H1 (cell line): Measurements from ENCODE around the gene CHAT. TPM values are rescaled to one million over a fixed set of nuclear protein-coding genes. Genes with fewer than 3 reads are reported as not detected.
A peak's percentile ranks its signal among the peaks of the same experiment; 100 is the strongest.

Experiments used
- CTCF ChIA-PET: fragments of 300-600 bp; sonication (Branson Sonifier 250); formaldehyde crosslinking; loops from one replicate; lab custom pipeline; 2021; ENCODE audit not compliant: partially characterized antibody; lab: Charles Lee
- POLR2A ChIA-PET: fragments of 300-600 bp; sonication (Branson Sonifier 250); formaldehyde crosslinking; loops from one replicate; lab custom pipeline; 2021; ENCODE audit warnings: inconsistent platforms; ENCODE audit not compliant: partially characterized antibody; lab: Charles Lee
- DNase-seq, 2 experiments: peaks; one replicate each; pipeline versions ENCODE4 v3.0.0 to v3.0.0-alpha.2; 2010 to 2022; ENCODE audit warnings: low spot score in 2 of 2, low read depth in 1 of 2, mixed read lengths in 1 of 2
- FAIRE-seq: peaks from 2 replicates; lab custom pipeline; 2011; peaks lifted over from hg19 to GRCh38; lab: Jason Lieb, UNC
- H2AFZ ChIP-seq: 2 replicates; pipeline ENCODE4 v1.8.1; 2012; ENCODE audit warnings: low read length, inconsistent platforms
- H2AK5ac ChIP-seq: 2 replicates; pipeline ENCODE4 v1.6.1; 2013; ENCODE audit warnings: low read depth, low read length
- H2BK120ac ChIP-seq: replicated peaks from 2 replicates; pipeline ENCODE3; 2013; ENCODE audit warnings: low read depth, low read length, inconsistent platforms
- H2BK12ac ChIP-seq: 2 replicates; pipeline ENCODE4 v1.6.1; 2013; ENCODE audit warnings: low read depth, low read length
- H2BK15ac ChIP-seq: 2 replicates; pipeline ENCODE4 v1.6.1; 2013; ENCODE audit warnings: low read length
- H2BK20ac ChIP-seq: 2 replicates; pipeline ENCODE4 v1.6.1; 2013; ENCODE audit warnings: low read length
- H2BK5ac ChIP-seq: 2 replicates; pipeline ENCODE4 v1.6.1; 2013; ENCODE audit warnings: low read depth, low read length
- H3K14ac ChIP-seq: 2 replicates; pipeline ENCODE4 v1.6.1; 2013; ENCODE audit warnings: inconsistent platforms; ENCODE audit not compliant: insufficient read length
- H3K18ac ChIP-seq: 2 replicates; pipeline ENCODE4 v1.6.1; 2013; ENCODE audit warnings: low read length; ENCODE audit errors: extremely low read depth
- H3K23ac ChIP-seq: 2 replicates; pipeline ENCODE4 v1.6.1; 2013; ENCODE audit warnings: inconsistent platforms; ENCODE audit not compliant: insufficient read length
- H3K23me2 ChIP-seq: 2 replicates; pipeline ENCODE4 v1.6.1; 2013; ENCODE audit warnings: low read depth, low read length
- H3K27ac ChIP-seq: 2 replicates; pipeline ENCODE4 v1.6.1; 2011; ENCODE audit warnings: low read depth, low read length, inconsistent platforms
- H3K27me3 ChIP-seq, 4 experiments: replicated peaks in 1 of 4; 1 replicate in 1 of 4; 2 replicates in 3 of 4; pipeline versions ENCODE4 v1.6.1 to v1.8.1; 2011 to 2013; ENCODE audit warnings: low read length in 3 of 4, mild to moderate bottlenecking in 3 of 4, inconsistent platforms in 2 of 4, mixed read lengths in 2 of 4, moderate library complexity in 1 of 4; ENCODE audit not compliant: control insufficient read depth in 3 of 4, insufficient read depth in 3 of 4; ENCODE audit errors: extremely low read depth in 1 of 4
- H3K36me3 ChIP-seq, 4 experiments: 2 replicates each; pipeline versions ENCODE4 v1.6.1 to v1.8.1; 2011 to 2013; ENCODE audit warnings: mild to moderate bottlenecking in 4 of 4, low read length in 3 of 4, moderate library complexity in 2 of 4, control low read depth in 1 of 4, inconsistent platforms in 1 of 4; ENCODE audit not compliant: insufficient read depth in 4 of 4, control insufficient read depth in 2 of 4
- H3K4ac ChIP-seq: replicated peaks from 2 replicates; pipeline ENCODE3; 2013; ENCODE audit warnings: low read length, low read depth, mixed read lengths, inconsistent platforms; ENCODE audit not compliant: insufficient read length
- H3K4me1 ChIP-seq, 4 experiments: replicated peaks in 1 of 4; 1 replicate in 1 of 4; 2 replicates in 3 of 4; pipeline versions ENCODE4 v1.6.1 to v1.8.1; 2011 to 2013; ENCODE audit warnings: low read length in 3 of 4, inconsistent platforms in 2 of 4, mixed read lengths in 1 of 4; ENCODE audit not compliant: insufficient read depth in 4 of 4, control insufficient read depth in 3 of 4
- H3K4me2 ChIP-seq, 2 experiments: 2 replicates each; pipeline versions ENCODE4 v1.6.1 to v1.8.1; 2011 to 2013; ENCODE audit warnings: low read depth in 2 of 2, low read length in 2 of 2, control low read depth in 1 of 2, inconsistent platforms in 1 of 2, mild to moderate bottlenecking in 1 of 2; ENCODE audit not compliant: insufficient read depth in 1 of 2
- H3K4me3 ChIP-seq, 4 experiments: fragments of 200-600, 300-600 bp in 1 of 4; sonication (generic), shearing (Covaris generic), sonication (Bioruptor Twin) in 1 of 4; 2 replicates each; pipeline versions ENCODE4 v1.5.1 to v1.8.1; 2011 to 2016; ENCODE audit warnings: low read length in 4 of 4, low read depth in 3 of 4, control low read depth in 2 of 4, inconsistent platforms in 2 of 4, mild to moderate bottlenecking in 2 of 4, mixed read lengths in 1 of 4, moderate library complexity in 1 of 4; ENCODE audit not compliant: insufficient read depth in 2 of 4; ENCODE audit errors: extremely low read depth in 1 of 4
- H3K56ac ChIP-seq: replicated peaks from 2 replicates; pipeline ENCODE3; 2013; ENCODE audit warnings: low read depth, mild to moderate bottlenecking, mixed read lengths, low read length, inconsistent platforms; ENCODE audit not compliant: insufficient read length
- H3K79me1 ChIP-seq: 2 replicates; pipeline ENCODE4 v1.6.1; 2013; ENCODE audit warnings: low read depth, low read length, control low read depth
- H3K79me2 ChIP-seq, 2 experiments: 2 replicates each; pipeline versions ENCODE4 v1.6.1 to v1.8.1; 2012 to 2013; ENCODE audit warnings: low read length in 2 of 2, mild to moderate bottlenecking in 2 of 2, inconsistent platforms in 1 of 2; ENCODE audit not compliant: insufficient read depth in 2 of 2, control insufficient read depth in 1 of 2
- H3K9ac ChIP-seq, 4 experiments: replicated peaks in 1 of 4; 1 replicate in 1 of 4; 2 replicates in 3 of 4; pipeline versions ENCODE4 v1.6.1 to v1.8.1; 2011 to 2013; ENCODE audit warnings: low read depth in 3 of 4, low read length in 3 of 4, control low read depth in 2 of 4, mild to moderate bottlenecking in 2 of 4, moderate library complexity in 2 of 4, inconsistent platforms in 1 of 4; ENCODE audit errors: extremely low read depth in 1 of 4
- H3K9me3 ChIP-seq, 2 experiments: 2 replicates each; pipeline versions ENCODE4 v1.6.1 to v1.8.1; 2012 to 2013; ENCODE audit warnings: mild to moderate bottlenecking in 2 of 2, moderate library complexity in 2 of 2, control low read depth in 1 of 2, inconsistent platforms in 1 of 2, low read depth in 1 of 2, low read length in 1 of 2, mixed read lengths in 1 of 2; ENCODE audit not compliant: insufficient read depth in 2 of 2
- H4K20me1 ChIP-seq, 2 experiments: replicated peaks in 1 of 2; 2 replicates each; pipeline versions ENCODE3 to v1.8.1; 2011 to 2013; ENCODE audit warnings: inconsistent platforms in 2 of 2, low read length in 2 of 2, mild to moderate bottlenecking in 1 of 2; ENCODE audit not compliant: insufficient read depth in 2 of 2, control insufficient read depth in 1 of 2
- H4K5ac ChIP-seq: 2 replicates; pipeline ENCODE4 v1.6.1; 2013; ENCODE audit warnings: low read length, low read depth, mixed read lengths, inconsistent platforms; ENCODE audit not compliant: insufficient read length
- H4K8ac ChIP-seq: 2 replicates; pipeline ENCODE4 v1.8.0; 2013; ENCODE audit warnings: mild to moderate bottlenecking, moderate library complexity, low read length, inconsistent platforms; ENCODE audit not compliant: insufficient read depth; ENCODE audit errors: extremely low read depth
- H4K91ac ChIP-seq: replicated peaks from 2 replicates; pipeline ENCODE3; 2013; ENCODE audit warnings: low read length, mixed read lengths, inconsistent platforms; ENCODE audit not compliant: insufficient read length
- ATF2 ChIP-seq: IDR thresholded peaks from 2 replicates; pipeline ENCODE4 v1.6.1; 2012; ENCODE audit warnings: low read length, inconsistent platforms
- BCL11A ChIP-seq, 2 experiments: IDR thresholded peaks; one replicate each; pipeline ENCODE4 v1.6.1; 2011; ENCODE audit warnings: low read depth in 2 of 2, low read length in 2 of 2, mild to moderate bottlenecking in 2 of 2
- BRCA1 ChIP-seq: IDR thresholded peaks from 2 replicates; pipeline ENCODE4 v1.6.1; 2012; ENCODE audit warnings: low read depth, low read length, improper control_type of control experiment
- CHD2 ChIP-seq: IDR thresholded peaks from 2 replicates; pipeline ENCODE4 v1.6.1; 2012; ENCODE audit warnings: low read length, improper control_type of control experiment
- CREB1 ChIP-seq: IDR thresholded peaks from 2 replicates; pipeline ENCODE4 v1.6.1; 2012; ENCODE audit warnings: inconsistent platforms
- JUN ChIP-seq: IDR thresholded peaks from 2 replicates; pipeline ENCODE4 v1.6.1; 2011; ENCODE audit warnings: low read depth, mild to moderate bottlenecking, improper control_type of control experiment, low read length
- MAX ChIP-seq: IDR thresholded peaks from 2 replicates; pipeline ENCODE4 v1.6.1; 2012; ENCODE audit warnings: inconsistent platforms
- NANOG ChIP-seq: IDR thresholded peaks from 2 replicates; pipeline ENCODE4 v1.6.1; 2011; ENCODE audit warnings: low read length, low read depth, mild to moderate bottlenecking, inconsistent platforms; ENCODE audit not compliant: insufficient read depth, poor library complexity, severe bottlenecking
- NRF1 ChIP-seq: IDR thresholded peaks from 2 replicates; pipeline ENCODE4 v1.6.1; 2011; ENCODE audit warnings: mild to moderate bottlenecking, low read depth, low read length, improper control_type of control experiment
- RNF2 ChIP-seq: fragments of 200-900, 300-1000 bp; sonication (generic); IDR thresholded peaks from 2 replicates; pipeline ENCODE4 v1.7.1; 2016; ENCODE audit warnings: borderline replicate concordance, low read depth, mild to moderate bottlenecking, antibody characterized with exemption, low read length; ENCODE audit not compliant: poor library complexity, severe bottlenecking; ENCODE audit errors: missing control alignments
- WGBS, 2 experiments: shearing (Covaris generic) in 1 of 2; methylation state at CpG; one replicate each; pipeline versions ENCODE4 v1.1.6 to v1.1.7; 2013 to 2015; ENCODE audit warnings: low lambda C conversion rate in 2 of 2, mixed read lengths in 2 of 2, inconsistent platforms in 1 of 2, low coverage in 1 of 2, missing lambda C conversion rate in 1 of 2; ENCODE audit not compliant: insufficient replicate concordance in 2 of 2, insufficient coverage in 1 of 2, insufficient read length in 1 of 2; ENCODE audit errors: extremely low coverage in 1 of 2, missing lambda C conversion rate in 1 of 2; 5-methylcytosine and 5-hydroxymethylcytosine counted together
- polyA plus RNA-seq, 7 experiments: library from polyadenylated mRNA; depleted of rRNA in 3 of 7; stranded (reverse) in 5 of 7; unstranded in 2 of 7; fragments of >200 nt in 5 of 7; fragments of 200-250 nt in 2 of 7; gene quantifications; 1 replicate in 5 of 7; 2 replicates in 1 of 7; 4 replicates in 1 of 7; pipeline versions ENCODE4 v1.2.1 to v1.2.3, GENCODE V29; 2011 to 2013; ENCODE audit warnings: missing spikeins in 2 of 7, mixed read lengths in 2 of 7
- total RNA-seq: library from RNA; stranded (reverse); fragmentation: NEBNext Ultra II Directional; extraction: Animal tissue kit (Norgen Biotek cat#: 25700); gene quantifications from 2 replicates; pipeline ENCODE4 v1.2.1, GENCODE V29; 2021

Gene CHAT
- total and polyA plus RNA-seq, 2 of the 8 experiments (the other 6 are each of a cell fraction or from before 2014, with no cell fraction given), result not detected

- Histone ChIP-seq H4K91ac (no peak overlapping the region), H3K9me3 (peaks cover 8 to 18% of the 10 kb centered on the region in 2 experiments; a peak in 3 of 4 replicates), H3K4me2 (peak overlapping the region; percentile 67 to 73), H3K4me3 (peak overlapping the region in 3 of 4 experiments; percentile 26 to 51 (median 35); a peak in 6 of 8 replicates), H2BK15ac (no peak overlapping the region), H3K9ac (no peak overlapping the region), H3K14ac (no peak overlapping the region), H3K27me3 (peaks cover 52 to 69% (median 64%) of the 10 kb centered on the region in 4 experiments), H3K56ac (no peak overlapping the region), H3K36me3 (peaks cover 0 to 7% (median 0%) of the 10 kb centered on the region in 4 experiments; a peak in 1 of 8 replicates), H4K5ac (no peak overlapping the region), H2BK20ac (no peak overlapping the region), H3K79me1 (no peaks in the 10 kb centered on the region), H4K20me1 (peaks cover 5 to 10% of the 10 kb centered on the region in 2 experiments), H3K4me1 (peaks cover 22 to 36% (median 25%) of the 10 kb centered on the region in 4 experiments), H2BK12ac (no peak overlapping the region; the same call in 1 of the 2 replicates), H3K27ac (no peak overlapping the region), H3K79me2 (no peaks in the 10 kb centered on the region), H2AK5ac (no peak overlapping the region), H3K18ac (no peak overlapping the region), H4K8ac (no peak overlapping the region), H3K4ac (no peak overlapping the region), H2AFZ (no peak overlapping the region), H3K23ac (no peak overlapping the region), H2BK5ac (no peak overlapping the region), H2BK120ac (no peak overlapping the region), H3K23me2 (no peaks in the 10 kb centered on the region)
- FAIRE-seq (peak; percentile 88), DNase-seq (peak; percentile 51 to 62)
- WGBS, 2 experiments, result 4% methylated on average over 12 of the region's 12 CpGs; no CpG with 5 or more reads in 1 of the 2 experiments
- ChIA-PET POLR2A (interaction anchor here (1.3 to 1.5 kb wide), 5 partner anchors 10 to 94 kb away, joined by 3 to 4 read pairs (median 3); partner anchors contain the start of genes C10orf53 and SLC18A3), CTCF (interaction anchor here (1.0 to 2.1 kb wide), 7 partner anchors 9 to 97 kb away, joined by 3 to 10 read pairs (median 7); no protein-coding TSS in a partner anchor)
- peak; percentile 60 for TF ChIP-seq MAX
- TF ChIP-seq NANOG, result peak; percentile 99
- TF ChIP-seq CREB1, result no peak
- no peak for TF ChIP-seq RNF2
- 0 out of 2 replicates have a peak, but pooled peaks have one; percentile 17 for TF ChIP-seq ATF2
- no peak for TF ChIP-seq BCL11A (IDR thresholded peaks at IDR 0.05; ENCODE audit: low read depth in 2 of 2, low read length in 2 of 2)
- no peak for TF ChIP-seq BRCA1
- TF ChIP-seq NRF1, result no peak
- TF ChIP-seq CHD2, result no peak
- TF ChIP-seq JUN, result no peak
Measured at GRCh38 chr10:49689882-49690510, 76.2 kb downstream of the CHAT start.
